ENCODE measurements around the gene IFT43. TPM values are rescaled to one million over a fixed set of nuclear protein-coding genes. Genes with fewer than 3 reads are reported as not detected.

IFT43 gene
- total RNA-seq, 2 donors from 2014 or later: 46.3 to 49.6 TPM

DNA sequence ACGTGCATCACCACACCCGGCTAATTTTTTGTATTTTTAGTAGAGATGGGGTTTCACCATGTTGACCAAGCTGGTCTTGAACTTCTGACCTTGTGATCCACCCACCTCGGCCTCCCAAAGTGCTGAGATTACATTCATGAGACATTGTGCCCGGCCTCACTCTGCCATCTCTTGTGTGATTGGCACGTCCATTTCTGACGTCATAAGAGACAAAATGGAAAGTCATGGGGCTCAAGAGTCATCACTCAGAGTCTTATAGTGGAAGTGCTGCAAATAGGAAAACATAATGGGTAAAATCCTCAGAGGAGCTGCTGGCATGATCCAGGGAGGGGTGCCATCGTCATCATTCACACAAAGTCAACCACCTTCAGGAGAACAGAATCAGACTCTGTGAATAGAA, 112.0 kb downstream of the IFT43 start:
- Mint-ChIP-seq H3K27me3 (ENCODE audit: insufficient read depth) (no peaks in the 10 kb centered on the region), H3K27ac (no peak overlapping the region), H3K36me3 (ENCODE audit: low read depth) (no peaks in the 10 kb centered on the region), H3K9me3 (no peaks in the 10 kb centered on the region), H3K4me3 (no peak overlapping the region), H3K4me1 (no peaks in the 10 kb centered on the region)
- Histone ChIP-seq H3K27ac (ENCODE audit: low read depth, low read length) (no peak overlapping the region), H3K36me3 (ENCODE audit: control insufficient read depth, insufficient read depth, low read length) (no peaks in the 10 kb centered on the region), H3K4me3 (ENCODE audit: low read length) (no peak overlapping the region), H3K9me3 (ENCODE audit: control insufficient read depth, low read length) (no peaks in the 10 kb centered on the region), H3K4me1 (ENCODE audit: control insufficient read depth, insufficient read depth, low read length) (no peaks in the 10 kb centered on the region), H3K9ac (ENCODE audit: extremely low read depth, low read length, poor library complexity, severe bottlenecking) (no peak overlapping the region), H3K27me3 (ENCODE audit: control insufficient read depth, insufficient read depth, low read length, poor library complexity, severe bottlenecking) (no peaks in the 10 kb centered on the region)
- DNase-seq: no peak
- TF ChIP-seq, protein P1, sequence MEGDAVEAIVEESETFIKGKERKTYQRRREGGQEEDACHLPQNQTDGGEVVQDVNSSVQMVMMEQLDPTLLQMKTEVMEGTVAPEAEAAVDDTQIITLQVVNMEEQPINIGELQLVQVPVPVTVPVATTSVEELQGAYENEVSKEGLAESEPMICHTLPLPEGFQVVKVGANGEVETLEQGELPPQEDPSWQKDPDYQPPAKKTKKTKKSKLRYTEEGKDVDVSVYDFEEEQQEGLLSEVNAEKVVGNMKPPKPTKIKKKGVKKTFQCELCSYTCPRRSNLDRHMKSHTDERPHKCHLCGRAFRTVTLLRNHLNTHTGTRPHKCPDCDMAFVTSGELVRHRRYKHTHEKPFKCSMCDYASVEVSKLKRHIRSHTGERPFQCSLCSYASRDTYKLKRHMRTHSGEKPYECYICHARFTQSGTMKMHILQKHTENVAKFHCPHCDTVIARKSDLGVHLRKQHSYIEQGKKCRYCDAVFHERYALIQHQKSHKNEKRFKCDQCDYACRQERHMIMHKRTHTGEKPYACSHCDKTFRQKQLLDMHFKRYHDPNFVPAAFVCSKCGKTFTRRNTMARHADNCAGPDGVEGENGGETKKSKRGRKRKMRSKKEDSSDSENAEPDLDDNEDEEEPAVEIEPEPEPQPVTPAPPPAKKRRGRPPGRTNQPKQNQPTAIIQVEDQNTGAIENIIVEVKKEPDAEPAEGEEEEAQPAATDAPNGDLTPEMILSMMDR (conservative IDR thresholded peaks at IDR 0.05): no peak
- WGBS, 2 experiments (ENCODE audit: insufficient coverage in 1 of 2, insufficient read length in 1 of 2): 94 to 100% methylated on average over 4 to 7 of the region's 7 CpGs

DNA sequence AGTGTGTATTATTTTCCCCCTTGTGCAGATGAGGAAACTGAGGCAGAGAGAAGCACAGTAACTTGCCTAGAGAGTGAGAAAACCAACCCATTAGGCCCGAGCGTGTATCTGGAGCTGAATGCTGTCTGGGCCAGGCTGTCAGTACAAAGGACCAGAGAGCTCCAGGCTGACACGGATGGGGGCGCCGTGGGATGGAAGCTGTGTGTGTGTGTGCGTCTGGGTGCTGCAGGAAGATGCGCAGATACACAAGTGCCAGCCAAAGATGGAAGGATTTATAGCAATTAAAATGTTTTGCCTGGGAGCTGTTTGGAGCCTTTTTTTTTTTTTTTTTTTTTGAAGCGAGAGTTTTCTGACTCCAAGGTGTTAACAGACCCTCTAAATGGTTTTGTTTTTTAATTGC, 112.5 kb downstream of the IFT43 start:
- Histone ChIP-seq H3K27ac (ENCODE audit: low read depth, low read length) (no peak overlapping the region), H3K9me3 (ENCODE audit: control insufficient read depth, low read length) (no peaks in the 10 kb centered on the region), H3K4me3 (ENCODE audit: low read length) (no peak overlapping the region), H3K27me3 (ENCODE audit: control insufficient read depth, insufficient read depth, low read length, poor library complexity, severe bottlenecking) (no peaks in the 10 kb centered on the region), H3K36me3 (ENCODE audit: control insufficient read depth, insufficient read depth, low read length) (no peaks in the 10 kb centered on the region), H3K9ac (ENCODE audit: extremely low read depth, low read length, poor library complexity, severe bottlenecking) (no peak overlapping the region), H3K4me1 (ENCODE audit: control insufficient read depth, insufficient read depth, low read length) (no peaks in the 10 kb centered on the region)
- DNase-seq: no peak
- Mint-ChIP-seq H3K9me3 (no peaks in the 10 kb centered on the region), H3K36me3 (ENCODE audit: low read depth) (no peaks in the 10 kb centered on the region), H3K4me3 (no peak overlapping the region), H3K27ac (no peak overlapping the region), H3K27me3 (ENCODE audit: insufficient read depth) (no peaks in the 10 kb centered on the region), H3K4me1 (no peaks in the 10 kb centered on the region)
- TF ChIP-seq, protein P1 (conservative IDR thresholded peaks at IDR 0.05): no peak
- WGBS, 2 experiments (ENCODE audit: insufficient coverage in 1 of 2, insufficient read length in 1 of 2): 84 to 92% methylated on average over 3 to 8 of the region's 8 CpGs

DNA sequence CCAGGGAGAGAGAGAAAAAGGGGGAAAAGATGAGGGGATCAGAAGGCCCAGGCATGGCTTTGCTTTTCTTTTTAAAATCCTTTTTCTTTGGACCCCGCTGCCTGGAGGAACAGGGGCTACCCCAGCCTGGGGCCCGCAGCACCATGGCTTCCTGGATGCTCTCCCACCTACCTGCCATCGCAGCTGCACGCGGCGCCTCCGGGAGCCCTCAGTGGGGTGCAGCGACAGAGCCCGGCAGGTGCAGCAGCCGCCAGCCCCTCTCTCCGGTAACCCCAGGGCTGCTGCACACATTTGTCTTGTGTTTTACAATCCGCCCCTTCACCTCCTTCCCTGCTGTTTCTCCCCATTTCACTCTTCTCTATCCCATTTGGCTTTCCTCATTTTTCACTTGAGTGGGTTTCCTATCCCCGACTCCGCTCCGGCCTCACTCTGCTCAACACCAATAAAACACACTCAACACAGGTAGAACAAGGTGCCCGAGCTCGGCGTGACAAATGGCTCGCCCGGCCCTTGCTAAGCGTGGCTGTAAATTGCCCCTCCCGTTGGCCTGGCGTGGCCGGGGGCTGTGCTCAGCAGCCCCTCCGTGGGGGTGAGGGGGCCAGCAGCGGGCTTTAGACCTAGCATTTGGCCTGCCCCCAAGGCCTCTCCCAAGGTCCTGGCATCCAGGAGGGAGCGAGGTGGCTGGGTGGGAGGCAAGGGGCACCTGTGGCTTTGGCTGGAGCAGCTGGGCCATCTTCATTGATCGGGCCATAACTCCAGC, 113.5 kb downstream of the IFT43 start:
- no peaks in the 10 kb centered on the region for H3K36me3 Mint-ChIP-seq (ENCODE audit: low read depth)
- Histone ChIP-seq H3K4me1 (ENCODE audit: control insufficient read depth, insufficient read depth, low read length) (no peaks in the 10 kb centered on the region), H3K27me3 (ENCODE audit: control insufficient read depth, insufficient read depth, low read length, poor library complexity, severe bottlenecking) (no peaks in the 10 kb centered on the region), H3K9me3 (ENCODE audit: control insufficient read depth, low read length) (no peaks in the 10 kb centered on the region), H3K36me3 (ENCODE audit: control insufficient read depth, insufficient read depth, low read length) (no peaks in the 10 kb centered on the region), H3K4me3 (ENCODE audit: low read length) (no peak overlapping the region), H3K27ac (ENCODE audit: low read depth, low read length) (no peak overlapping the region), H3K9ac (ENCODE audit: extremely low read depth, low read length, poor library complexity, severe bottlenecking) (no peak overlapping the region)
- H3K4me1 Mint-ChIP-seq: no peaks in the 10 kb centered on the region
- H3K27ac Mint-ChIP-seq: no peak overlapping the region
- TF ChIP-seq, protein P1 (conservative IDR thresholded peaks at IDR 0.05): no peak
- H3K27me3 Mint-ChIP-seq (ENCODE audit: insufficient read depth): no peaks in the 10 kb centered on the region
- WGBS, 2 experiments (ENCODE audit: insufficient coverage in 1 of 2, insufficient read length in 1 of 2): 92 to 94% methylated on average over 19 to 28 of the region's 28 CpGs
- H3K9me3 Mint-ChIP-seq: no peaks in the 10 kb centered on the region
- no peak overlapping the region for H3K4me3 Mint-ChIP-seq
- no peak for DNase-seq
